ENCODE results near the gene GALNT7. TPM values are rescaled to one million over a fixed set of nuclear protein-coding genes. Genes with fewer than 3 reads are reported as not detected.

Gene GALNT7
- total RNA-seq, 1 donor from 2014 or later, result 26.0 TPM

DNA sequence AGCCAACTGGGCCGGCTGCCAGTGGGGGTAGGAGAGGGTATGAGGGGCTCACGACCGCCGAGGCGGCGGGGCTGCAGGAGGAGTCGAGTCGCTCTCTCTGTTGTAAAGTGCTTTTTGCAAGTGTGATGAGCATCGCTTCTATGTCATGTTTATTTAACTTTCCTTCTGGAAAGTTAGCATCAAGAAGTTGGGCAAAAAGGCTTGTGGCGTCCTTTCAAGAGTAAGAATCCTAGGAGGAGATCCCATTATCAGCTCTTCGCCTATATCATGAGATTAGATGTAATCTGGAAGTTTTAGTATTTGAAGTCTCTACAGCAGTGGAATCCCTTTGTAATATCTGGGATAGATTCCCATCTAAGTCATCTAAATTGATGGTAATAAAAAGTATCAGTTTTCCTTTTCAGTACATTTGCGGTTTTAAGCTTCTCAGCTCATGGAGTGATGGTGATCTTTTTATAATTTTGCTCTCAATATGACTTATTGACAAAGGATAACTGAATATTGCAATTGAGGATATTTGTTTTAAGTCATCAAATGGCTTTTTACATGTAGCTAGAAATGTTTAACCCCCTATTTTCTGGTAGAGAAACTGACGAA, 1.7 kb downstream of the GALNT7 start:
- H3K27ac Mint-ChIP-seq (ENCODE audit: unreplicated experiment), result peak overlapping the region; percentile 59
- H3K27me3 Mint-ChIP-seq (ENCODE audit: low read depth), result no peaks in the 10 kb centered on the region
- H3K9me3 Mint-ChIP-seq (ENCODE audit: low read depth), result no peaks in the 10 kb centered on the region
- H3K4me3 Mint-ChIP-seq (ENCODE audit: unreplicated experiment), result peak overlapping the region; percentile 75
- no peaks in the 10 kb centered on the region for H3K36me3 Mint-ChIP-seq (ENCODE audit: low read depth)
- no peak for TF ChIP-seq CTCF (IDR thresholded peaks at IDR 0.05)
- no peak for DNase-seq (ENCODE audit: low spot score)
- H3K4me1 Mint-ChIP-seq (ENCODE audit: low read depth), result peaks cover 24% of the 10 kb centered on the region

- Mint-ChIP-seq H3K4me1 (ENCODE audit: low read depth) (peaks cover 24% of the 10 kb centered on the region), H3K36me3 (ENCODE audit: low read depth) (no peaks in the 10 kb centered on the region), H3K4me3 (ENCODE audit: unreplicated experiment) (no peak overlapping the region), H3K9me3 (ENCODE audit: low read depth) (no peaks in the 10 kb centered on the region), H3K27ac (ENCODE audit: unreplicated experiment) (no peak overlapping the region), H3K27me3 (ENCODE audit: low read depth) (no peaks in the 10 kb centered on the region)
- DNase-seq (ENCODE audit: low spot score), result no peak
- peak; percentile 71 for TF ChIP-seq CTCF (IDR thresholded peaks at IDR 0.05)
These were observed 2.5 kb downstream of the GALNT7 start for GRCh38 chr4:173171098-173171497.

DNA sequence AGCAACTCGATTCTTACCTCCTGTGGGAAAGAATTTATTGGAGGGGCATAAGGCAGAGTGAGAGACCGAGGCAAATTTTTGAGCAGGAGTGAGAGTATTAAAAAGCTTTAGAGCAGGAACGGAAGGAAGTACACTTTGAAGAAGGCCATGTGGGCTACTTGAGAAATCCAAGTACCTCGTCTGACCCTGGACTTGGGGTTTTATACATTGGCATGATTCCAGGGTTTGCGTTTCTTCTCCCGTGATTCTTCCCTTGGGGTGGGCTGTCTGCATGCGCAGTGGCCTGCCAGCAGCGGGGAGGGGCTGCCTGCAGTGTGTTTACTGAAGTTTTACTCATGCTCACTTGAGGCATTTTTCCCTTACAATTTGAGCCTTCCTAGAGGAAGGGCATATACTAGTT, 3.4 kb downstream of the GALNT7 start:
- no peak for DNase-seq (ENCODE audit: low spot score)
- Mint-ChIP-seq H3K4me3 (ENCODE audit: unreplicated experiment) (no peak overlapping the region), H3K4me1 (ENCODE audit: low read depth) (peaks cover 24% of the 10 kb centered on the region), H3K9me3 (ENCODE audit: low read depth) (no peaks in the 10 kb centered on the region), H3K27me3 (ENCODE audit: low read depth) (no peaks in the 10 kb centered on the region), H3K36me3 (ENCODE audit: low read depth) (no peaks in the 10 kb centered on the region), H3K27ac (ENCODE audit: unreplicated experiment) (no peak overlapping the region)
- no peak for TF ChIP-seq CTCF (IDR thresholded peaks at IDR 0.05)

GRCh38 chr4:173174184-173174583, 5.6 kb downstream of the GALNT7 start:
- Mint-ChIP-seq H3K27me3 (ENCODE audit: low read depth) (no peaks in the 10 kb centered on the region), H3K4me3 (ENCODE audit: unreplicated experiment) (no peak overlapping the region), H3K27ac (ENCODE audit: unreplicated experiment) (no peak overlapping the region), H3K4me1 (ENCODE audit: low read depth) (peaks cover 22% of the 10 kb centered on the region), H3K9me3 (ENCODE audit: low read depth) (no peaks in the 10 kb centered on the region), H3K36me3 (ENCODE audit: low read depth) (no peaks in the 10 kb centered on the region)
- no peak for TF ChIP-seq CTCF (IDR thresholded peaks at IDR 0.05)
- DNase-seq (ENCODE audit: low spot score), result no peak

DNA sequence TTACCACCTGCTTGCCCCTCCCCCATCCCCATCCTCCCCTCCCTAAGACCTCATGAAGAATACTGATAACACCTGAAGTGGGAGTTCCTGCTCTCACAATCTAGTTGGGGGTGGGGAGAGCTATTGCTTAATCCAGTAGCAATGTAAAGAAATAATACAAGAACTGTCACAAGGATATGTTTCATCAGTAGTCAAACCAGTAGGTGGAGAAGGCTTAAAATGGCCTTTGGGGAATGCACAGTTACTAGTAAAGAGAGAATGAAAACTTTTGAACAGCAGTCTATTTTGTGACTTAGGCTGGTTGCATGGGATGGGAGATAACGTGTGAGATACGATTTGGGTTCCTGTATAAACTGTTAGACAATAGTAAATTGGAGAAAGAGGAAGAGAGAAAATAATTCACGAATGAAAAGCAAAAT, 6.0 kb downstream of the GALNT7 start:
- H3K27ac Mint-ChIP-seq (ENCODE audit: unreplicated experiment), result no peak overlapping the region
- TF ChIP-seq CTCF (IDR thresholded peaks at IDR 0.05), result no peak
- H3K9me3 Mint-ChIP-seq (ENCODE audit: low read depth), result no peaks in the 10 kb centered on the region
- no peak for DNase-seq (ENCODE audit: low spot score)
- H3K36me3 Mint-ChIP-seq (ENCODE audit: low read depth), result no peaks in the 10 kb centered on the region
- no peak overlapping the region for H3K4me3 Mint-ChIP-seq (ENCODE audit: unreplicated experiment)
- H3K4me1 Mint-ChIP-seq (ENCODE audit: low read depth), result peaks cover 26% of the 10 kb centered on the region
- no peaks in the 10 kb centered on the region for H3K27me3 Mint-ChIP-seq (ENCODE audit: low read depth)
